HG03280 (cell line): ENCODE data around the gene DTNA.

Source experiments
- ATAC-seq: cut with Tn5 transposase; IDR thresholded peaks from one replicate; pipeline ENCODE4 v1.9.1; 2021; ENCODE audit warnings: mild to moderate bottlenecking, moderate library complexity; ENCODE audit not compliant: unreplicated experiment

DTNA gene

DNA sequence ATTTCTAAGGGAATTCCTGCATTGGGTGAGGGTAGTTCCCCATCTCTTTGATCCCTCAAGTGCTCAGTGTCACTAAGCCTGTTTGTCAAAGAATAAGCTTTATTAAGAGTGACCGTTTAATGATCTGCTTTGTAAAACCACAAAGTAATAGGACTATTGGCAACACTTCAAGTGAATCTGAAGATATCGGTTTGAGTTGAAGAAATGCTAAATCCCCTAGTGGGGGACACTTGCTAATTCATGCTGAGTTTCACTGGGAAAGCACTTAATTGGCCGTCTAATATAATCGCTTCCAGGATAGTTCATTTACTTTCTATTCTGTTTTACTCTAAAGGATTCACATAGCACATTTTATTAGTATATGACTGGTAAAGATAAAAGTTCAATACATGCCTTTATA lies 54.4 kb downstream of the DTNA start:
- no peak for ATAC-seq

DNA sequence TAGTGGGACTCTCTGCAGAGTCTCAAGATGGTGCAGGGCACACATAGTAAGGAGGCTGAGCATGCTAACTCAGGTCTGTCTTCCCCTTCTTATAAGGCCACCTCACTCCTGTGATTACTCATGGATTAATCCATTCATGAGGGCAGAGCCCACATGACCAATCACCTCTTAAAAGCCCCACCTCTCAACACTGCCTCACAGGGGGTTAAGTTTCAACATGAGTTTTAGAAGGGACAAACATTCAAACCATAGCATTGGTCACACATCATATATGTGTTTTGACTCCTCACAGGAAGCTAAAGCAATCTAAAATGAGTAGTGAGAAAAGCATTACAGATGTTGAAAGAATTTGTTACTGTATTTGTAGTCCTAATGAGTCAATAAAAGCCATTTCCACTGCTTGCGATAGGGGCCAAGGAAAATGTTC lies 57.5 kb downstream of the DTNA start:
- ATAC-seq = peak; percentile 50

DNA sequence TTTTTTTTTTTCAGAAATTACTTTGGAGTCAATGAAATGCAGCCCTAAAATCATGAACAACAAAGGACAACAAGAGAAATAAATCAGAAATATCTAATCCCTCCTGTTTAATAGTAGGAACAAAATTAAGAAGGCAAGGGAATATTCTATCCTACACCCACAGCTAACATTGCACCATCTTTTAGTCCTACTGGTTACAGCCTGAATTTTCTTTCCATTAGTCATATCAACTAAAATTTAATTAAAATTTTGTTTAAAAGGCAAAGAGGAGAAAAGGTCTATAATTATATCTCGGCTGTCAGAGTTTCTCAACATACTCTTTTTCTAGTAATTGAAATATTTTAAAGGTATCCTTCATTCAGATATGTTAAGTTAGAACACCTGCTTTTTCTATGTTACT lies 61.9 kb downstream of the DTNA start:
- ATAC-seq = no peak

DNA sequence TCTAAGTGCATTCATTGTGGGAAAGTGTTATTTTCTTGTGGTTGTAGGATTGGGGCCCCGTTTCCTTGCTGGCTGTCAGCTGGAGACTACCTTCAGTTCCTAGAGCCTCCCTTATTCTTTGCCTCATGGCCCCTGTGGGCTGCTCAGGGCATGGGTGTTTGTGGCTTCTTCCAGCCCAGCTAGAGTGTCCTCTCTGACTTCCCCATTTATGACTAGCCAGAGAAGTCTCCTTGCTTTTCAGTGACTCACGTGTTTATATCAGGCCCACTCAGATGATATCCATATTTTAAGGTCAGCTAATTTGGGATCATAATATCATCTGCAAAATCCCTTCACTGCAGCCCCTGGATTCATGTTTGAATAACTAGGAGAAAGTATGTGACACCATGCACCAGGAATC lies 62.8 kb downstream of the DTNA start:
- no peak for ATAC-seq

DNA sequence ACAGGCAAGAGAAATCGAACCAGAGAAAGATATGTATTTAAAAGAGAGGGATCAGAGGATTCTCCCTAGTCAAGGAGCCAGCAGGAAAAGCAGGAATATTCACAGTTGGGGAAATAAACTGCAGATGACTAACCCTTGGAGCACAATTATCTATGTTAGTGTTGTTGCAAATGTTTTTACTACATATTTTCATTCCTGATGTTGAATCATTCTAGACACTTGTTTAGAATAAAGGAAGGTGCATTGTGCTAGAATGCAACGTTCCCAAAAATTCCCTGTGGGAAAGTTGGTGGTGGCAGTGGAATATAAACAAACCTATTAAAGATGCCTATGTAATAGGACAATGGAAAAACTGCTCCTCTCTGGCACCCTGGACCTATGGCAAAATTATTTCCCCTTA lies 63.3 kb downstream of the DTNA start:
- no peak for ATAC-seq

DNA sequence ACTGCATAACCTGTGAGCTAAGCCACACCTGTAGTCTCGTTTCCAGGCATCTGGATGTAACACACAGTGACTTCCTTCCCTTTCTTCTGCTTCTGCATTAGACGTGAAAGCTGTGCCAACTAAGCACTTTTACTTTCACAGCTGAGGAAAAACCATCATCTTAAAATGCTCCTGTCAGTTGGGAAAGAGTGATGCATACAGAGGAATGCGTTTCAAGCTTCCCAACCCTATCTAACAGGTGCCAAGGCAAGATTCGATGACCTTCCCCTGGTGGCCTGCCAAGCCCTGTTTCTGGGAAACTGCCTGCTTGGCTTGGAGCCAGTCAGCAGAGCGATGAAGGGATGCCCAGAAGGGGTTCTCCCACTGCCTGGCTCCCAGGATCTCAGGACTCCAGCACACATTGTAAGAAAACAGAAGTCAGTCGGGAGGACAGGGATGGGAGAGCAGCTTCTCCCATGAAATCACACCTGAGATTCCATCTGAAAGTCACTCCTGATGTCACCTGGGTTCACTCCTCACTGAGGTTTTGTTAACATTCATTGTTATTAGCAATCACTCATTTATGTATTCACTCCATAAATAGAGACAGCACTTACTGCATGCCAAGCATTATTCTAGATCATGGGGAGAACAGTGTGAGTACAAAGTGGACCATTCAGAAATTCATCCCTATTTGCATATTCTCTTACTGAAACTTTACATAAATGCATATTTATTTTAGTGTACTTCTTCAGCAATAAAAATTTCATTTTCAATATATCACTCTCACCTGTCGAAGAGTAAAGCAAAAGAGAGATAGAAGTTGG lies 64.1 kb downstream of the DTNA start:
- no peak for ATAC-seq

DNA sequence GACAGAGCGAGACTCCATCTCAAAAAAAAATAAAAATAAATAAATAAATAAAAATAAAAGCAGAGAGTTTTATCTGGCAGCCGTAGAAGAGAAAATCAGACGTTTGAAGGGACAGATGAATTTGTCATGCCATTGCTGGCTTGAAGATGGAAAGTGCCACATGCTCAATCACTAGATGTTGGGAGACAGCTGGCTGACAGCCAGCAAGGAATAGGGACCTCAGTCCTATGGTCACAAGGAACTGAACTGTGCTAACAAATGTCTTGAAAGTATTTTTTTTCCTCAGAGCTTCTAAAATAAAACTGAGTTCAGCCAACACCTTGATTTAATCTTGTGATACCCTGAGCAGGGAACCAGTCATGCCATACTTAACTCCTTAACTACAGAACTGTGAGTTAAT lies 65.4 kb downstream of the DTNA start:
- no peak for ATAC-seq

DNA sequence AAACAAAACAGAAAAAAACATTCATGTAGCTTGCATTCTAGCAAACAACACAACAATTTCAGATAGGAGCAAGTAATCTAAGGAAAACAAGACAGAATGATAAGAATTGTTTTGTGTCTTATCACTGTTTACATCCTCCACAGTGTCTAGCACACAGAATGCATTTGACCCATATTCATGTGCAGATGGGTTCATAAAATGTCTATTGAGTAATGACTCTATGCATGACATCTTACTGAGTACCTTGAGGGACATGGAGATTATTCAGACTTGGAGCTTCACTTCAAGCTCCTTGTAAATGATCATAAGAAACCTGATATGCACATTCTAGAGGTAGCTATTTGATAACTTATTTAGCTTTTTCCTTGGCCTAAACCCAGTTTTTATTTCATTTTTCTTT lies 69.0 kb downstream of the DTNA start:
- no peak for ATAC-seq

DNA sequence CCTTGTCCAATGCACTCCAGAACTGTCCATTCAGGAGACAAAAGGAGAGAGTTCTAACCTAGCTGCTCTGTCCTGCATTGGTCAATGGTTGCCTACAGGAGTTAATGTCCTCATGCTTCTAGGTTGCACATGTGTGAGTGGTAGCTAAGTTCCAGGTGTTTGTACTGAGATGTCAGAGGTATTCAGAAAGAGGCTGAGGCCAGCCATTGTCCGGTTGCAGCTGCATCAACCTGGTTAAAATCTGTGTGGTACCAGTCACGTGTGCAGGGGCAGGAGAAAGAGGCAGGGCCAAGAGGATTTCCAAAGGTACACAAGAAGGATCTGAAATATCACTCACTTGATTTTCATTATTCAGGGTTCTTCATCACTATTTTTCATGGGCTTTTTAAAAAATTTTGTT lies 70.8 kb downstream of the DTNA start:
- ATAC-seq = no peak

DNA sequence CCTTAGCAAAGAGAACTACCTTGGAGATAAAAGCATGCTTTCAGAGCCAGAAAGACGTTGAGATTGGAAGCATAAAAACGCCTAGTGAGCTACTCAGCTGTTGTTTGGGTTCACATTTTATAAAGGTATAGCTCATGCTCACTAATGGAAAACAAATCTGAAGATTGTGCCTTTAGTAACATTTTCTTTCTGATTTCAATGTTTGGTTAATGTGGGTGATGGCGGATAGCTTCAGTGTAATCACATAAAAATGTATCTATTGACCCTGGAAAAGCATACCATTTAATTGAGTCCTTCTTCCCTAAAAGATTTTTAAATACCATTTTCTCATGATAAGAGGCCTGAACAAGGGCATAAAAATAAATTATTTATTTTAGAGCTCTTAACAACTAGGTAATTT lies 73.4 kb downstream of the DTNA start:
- no peak for ATAC-seq

DNA sequence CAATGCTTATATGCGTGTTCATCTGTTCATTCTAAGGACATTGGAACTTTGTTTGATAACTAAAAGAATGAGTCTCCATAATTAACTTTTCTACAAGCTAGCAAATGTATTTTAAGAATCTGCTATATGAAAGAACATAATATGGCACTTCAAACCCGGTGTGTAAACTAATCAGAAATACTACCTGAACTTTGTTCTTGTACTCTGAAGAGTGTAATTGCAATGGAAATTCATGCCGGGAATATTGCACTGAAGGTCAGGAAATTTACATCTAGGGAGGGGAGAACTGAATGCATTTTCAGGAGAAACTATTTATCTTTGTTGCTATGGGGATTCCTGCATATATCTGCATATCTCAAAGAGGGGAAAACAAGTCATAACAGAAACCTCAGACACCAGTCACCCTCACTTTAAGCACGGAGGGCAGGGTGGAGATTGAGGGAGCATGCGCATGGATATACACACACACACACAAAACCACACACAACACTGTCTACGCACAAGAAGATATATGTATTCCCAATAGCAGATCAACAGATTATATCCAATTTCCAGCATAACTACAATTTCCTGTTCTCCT lies 76.2 kb downstream of the DTNA start:
- ATAC-seq = no peak

DNA sequence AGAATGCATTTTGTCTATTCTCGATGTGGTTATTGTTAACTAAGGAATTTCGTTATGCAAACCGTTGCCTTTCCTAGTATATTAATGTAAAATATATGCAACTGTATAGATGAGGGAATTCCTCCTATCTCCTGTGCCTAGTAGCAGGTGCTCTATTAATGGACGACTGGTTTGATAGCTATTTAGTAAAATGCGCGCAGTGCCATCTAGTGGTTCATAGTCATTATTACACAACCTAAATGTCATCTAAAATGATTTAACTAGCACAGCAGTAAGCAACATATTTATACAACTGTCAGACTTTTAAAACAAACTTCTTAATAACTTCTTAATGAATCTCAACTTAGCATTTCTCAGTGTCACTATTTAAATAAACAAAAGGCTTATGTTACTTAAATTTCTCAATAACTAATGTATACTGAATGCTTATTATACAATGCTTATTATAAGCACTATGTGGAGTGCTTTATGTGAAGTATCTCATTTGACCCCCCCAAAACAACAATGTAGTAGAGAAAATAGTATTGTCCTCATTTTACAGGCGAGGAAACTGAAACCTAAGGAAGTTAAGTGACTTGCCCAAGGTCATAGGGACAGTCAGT lies 77.9 kb downstream of the DTNA start:
- peak; percentile 62 for ATAC-seq

DNA sequence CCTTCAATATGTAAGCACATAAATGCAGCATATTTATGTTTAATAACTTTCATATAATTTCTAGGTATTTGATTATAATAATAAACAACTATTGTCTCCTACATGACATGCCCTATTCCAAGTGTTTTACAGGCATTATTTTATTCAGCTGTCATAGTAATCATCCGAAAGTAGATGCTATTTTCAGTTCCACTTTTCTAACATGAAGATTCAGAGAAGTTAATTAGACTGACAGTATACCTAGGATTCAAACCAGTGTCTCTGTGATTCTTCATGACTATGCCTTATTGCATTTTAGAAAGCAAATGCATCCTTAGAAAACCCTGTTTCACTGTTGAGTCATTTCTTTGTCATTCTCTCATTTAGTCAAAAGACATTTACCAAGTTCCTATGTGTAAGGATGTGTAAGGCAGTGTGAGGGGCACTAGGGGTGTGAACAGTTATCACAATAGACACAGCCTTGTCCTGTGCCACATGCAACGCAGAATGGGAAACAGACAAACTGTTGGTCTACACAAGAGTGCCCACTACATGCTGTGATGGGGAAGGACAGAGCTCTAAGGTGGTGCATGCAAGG lies 79.8 kb downstream of the DTNA start:
- ATAC-seq = no peak

DNA sequence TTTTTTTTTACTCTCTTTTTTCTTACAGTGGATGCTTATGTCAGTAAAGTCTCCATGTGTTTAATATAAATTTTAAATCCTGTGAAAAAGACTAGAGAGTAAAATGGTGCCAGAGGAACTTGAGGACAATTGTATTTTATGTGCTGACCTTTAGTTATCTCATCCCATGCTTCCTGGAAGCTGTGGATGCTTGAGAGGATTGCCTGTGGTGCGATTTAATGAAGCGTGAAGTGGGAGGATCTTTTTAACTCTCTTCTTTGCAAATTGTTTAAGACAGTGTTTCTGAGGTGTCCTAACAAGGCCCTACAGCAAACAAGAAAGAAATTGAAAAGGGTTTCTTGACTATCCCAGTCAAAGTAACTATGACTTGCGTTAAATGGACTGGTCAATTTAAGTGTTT lies 84.2 kb downstream of the DTNA start:
- no peak for ATAC-seq

DNA sequence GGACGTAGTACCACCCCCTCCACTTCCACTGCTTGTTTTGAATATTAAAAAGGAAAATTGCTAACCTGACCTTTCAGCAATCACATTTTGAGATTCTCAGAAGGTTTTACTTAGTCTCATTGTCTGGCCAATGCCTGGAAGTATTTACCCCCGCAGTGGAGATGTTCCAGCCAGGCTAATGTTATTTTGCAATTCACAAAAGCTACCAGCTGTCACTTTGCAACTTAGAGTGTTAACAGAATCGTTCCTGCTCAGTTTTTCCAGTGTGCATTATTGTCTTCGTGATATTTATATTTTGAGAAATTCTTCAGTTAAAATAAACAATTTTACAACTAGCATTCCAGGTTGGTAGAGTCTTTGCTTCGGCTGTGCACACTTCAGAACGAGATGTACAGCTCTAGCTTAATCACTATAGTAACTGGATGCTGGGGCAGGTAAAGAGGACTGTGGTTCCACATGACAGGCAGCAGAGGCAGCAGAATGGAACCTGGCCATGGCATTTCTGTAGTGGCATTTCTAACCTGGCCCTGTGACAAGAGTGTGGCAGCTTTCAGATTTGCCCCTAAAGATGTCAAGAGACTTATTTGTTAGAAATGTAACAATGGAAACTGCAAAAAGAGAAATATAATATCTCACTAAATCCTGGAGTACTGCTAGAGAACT lies 85.1 kb downstream of the DTNA start:
- ATAC-seq = no peak

DNA sequence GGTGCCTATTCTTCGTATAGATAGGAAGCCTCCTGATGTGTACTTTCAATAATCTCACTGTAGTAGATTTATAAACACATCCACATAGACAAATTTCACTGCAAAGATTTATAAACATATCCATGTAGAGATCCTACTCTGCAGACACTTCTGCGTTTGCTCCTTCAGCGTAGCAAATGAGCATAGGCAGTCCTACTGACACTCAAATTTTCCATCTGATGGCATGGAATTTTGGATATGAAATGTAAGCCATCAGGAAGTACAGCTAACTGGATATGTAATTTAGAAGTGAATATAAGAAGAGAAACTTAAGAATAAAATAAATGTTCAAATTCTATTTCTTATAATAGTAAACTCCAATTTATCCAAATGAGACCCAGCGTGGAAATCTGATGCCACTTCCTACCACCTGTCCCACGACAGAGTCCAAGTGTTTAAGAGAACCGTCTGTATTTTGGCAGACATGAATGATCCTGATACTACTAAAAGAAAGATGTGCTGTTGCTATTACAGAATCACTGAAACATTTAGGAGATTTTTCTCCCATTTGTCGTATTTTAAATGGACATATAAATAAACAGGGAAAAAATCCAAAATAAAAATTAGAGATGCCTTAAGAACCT lies 86.0 kb downstream of the DTNA start:
- ATAC-seq = no peak

DNA sequence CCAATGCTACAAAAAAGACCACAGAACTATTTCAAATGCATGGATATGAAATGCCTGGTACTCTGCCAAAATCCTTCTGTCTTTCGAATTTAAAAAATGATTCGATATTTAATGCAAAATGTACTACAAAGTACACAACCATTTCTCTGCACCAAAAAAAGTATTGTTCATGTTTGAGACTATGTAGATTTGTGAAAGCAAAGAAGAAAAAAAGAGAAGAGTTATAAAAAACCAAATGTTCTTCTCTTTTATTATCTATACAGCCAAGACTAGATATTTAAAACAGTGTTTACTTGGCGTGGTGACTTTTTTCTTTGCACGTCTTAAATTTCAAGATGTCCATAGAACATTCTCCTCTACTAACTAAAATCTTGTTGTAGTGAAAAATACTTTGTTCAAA lies 89.2 kb downstream of the DTNA start:
- ATAC-seq = no peak

DNA sequence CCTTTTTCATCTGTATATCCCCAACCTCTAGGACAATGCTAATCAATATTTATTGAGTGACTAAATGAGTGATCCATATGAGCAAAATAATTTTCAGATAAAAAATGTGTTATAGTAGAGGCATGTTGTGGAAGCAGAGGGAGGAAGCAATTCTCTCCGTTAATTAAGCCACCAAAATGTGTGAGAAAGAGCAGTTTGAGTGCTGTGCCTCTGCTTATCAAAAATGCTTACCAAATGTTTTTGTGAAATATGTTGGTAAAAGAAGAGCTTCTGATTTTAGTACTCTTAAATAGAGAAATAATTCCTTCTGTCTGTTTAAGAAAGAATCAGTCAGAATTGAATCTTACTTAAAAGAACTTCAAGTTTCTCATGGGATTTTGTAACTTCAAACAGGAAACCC lies 90.3 kb downstream of the DTNA start:
- no peak for ATAC-seq

DNA sequence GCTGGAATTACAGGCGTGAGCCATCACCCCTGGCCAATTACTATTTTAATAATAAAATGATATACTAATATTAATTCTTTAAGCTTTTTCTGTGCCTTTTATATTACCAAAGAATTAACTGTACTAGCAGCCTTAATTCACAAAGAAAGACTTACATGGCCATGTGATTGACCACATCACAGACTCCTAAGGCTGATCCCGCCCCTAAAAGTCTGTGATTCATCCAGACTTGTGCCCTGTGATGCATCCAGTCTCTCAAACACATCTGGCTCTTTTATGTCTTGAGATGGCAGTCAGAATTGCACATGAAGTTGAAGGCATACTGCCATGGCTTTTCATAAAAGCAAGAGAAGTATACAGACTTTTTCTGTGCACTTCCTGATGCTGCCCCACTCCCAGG lies 91.7 kb downstream of the DTNA start:
- ATAC-seq = no peak

DNA sequence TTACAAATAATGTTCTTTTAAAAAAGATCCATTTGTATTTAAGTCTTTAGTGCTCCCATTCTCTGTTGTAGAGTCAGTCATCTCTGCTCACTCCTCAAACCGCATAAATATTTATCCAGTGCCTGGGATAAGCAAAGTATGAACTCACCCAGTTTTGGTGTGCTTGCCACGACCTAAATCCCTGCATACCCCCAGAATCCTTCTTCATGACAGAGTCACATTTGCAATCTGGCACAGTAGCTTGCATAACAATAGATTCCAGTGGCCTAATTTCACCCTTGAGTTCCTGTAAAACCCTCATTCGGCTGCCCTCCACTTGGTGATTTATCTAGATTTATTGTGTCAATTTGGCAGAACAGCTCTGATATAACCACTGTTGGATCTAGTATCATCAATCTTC lies 92.9 kb downstream of the DTNA start:
- ATAC-seq = no peak

DNA sequence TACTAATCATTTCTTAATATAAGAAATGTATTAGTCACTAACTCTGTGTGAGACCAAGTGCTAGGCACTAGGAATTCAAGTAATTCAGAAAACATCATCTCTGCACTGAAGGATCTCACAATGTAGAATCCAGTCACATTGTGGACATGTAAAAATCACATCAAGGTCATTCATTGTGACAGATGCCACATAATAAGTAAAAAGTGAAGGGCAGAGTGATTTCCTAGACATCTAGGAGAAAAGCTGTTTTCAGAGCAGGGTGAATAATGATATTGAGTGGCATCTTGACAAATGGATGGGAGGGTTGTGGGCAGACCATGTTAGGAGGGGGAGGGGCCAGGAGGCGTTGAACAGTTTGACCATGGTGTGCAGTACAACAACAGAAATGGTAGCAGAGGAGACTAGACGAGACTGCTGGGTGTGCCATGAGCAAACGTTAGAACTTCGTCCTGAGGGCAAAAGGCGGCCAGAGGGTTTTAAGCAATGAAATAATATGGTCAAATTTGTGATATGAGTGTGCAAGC lies 93.8 kb downstream of the DTNA start:
- ATAC-seq = no peak
